ENCODE measurements around the gene OR6J1.
"Not testable (repeated sequence)": the region's sequence is repeated elsewhere in the genome, so short reads cannot be mapped to it uniquely, and the experiment has no call there.

Gene OR6J1

GRCh38 chr14:22650960-22651521 is 6.9 kb upstream of the OR6J1 start:
- no peak for DNase-seq (ENCODE audit: low read depth in 2 of 2)

DNA sequence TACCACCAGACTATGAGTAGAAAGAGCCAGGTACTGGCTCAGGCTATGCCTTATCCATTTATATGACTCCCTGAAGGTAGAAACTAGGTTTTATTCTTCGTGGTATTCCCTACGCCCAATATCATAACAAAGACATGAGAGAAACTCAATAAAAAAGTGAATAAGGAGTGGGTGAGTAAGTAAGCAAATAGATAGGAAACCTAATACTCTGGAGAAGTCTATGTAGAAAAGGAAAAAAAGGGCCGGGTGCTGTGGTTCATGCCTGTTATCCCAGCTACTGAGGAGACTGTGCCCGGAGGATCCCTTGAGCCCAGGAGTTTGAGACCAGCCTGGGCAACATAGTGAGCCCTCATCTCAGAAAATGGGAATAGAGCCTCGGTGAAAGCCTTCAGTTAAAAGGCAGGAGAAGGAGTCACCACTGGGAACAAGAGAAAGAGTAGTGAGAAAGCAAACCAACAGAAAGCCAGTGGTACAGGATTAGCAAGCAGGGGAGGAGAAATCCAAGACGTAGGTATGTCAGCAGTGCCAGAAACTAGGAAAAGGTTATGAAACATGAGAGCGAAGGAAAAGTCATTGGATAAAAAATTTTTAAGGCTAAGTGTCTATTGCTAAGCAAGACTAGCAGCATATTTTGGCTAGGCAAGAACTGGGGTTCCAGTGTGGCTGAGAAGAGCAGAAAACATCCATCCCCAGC is 6.0 kb upstream of the OR6J1 start:
- DNase-seq (ENCODE audit: low read depth in 2 of 2), result no peak

DNA sequence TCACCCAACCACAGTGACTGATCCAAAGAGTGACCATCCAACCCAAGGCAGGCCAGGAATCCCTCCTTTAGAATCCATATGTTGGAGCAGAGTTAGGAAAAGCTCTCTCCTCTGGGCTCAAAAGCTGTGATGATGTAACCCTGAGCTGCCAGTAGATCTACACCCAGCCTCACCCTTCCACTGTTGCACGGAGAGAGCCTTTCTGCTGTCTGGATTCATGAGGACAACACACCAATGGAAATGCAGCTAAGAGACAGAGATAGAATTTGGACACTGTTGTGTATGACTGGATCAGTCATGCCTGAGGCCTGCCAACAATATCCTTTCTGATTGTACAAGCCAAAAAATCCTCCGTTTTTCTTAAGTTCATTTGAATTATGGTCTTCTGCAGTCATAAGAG is 4.4 kb upstream of the OR6J1 start:
- no peak for DNase-seq (ENCODE audit: low read depth in 2 of 2)

- no peak for DNase-seq (ENCODE audit: low read depth in 2 of 2)
These were observed 2.6 kb upstream of the OR6J1 start for GRCh38 chr14:22646570-22647254.

DNA sequence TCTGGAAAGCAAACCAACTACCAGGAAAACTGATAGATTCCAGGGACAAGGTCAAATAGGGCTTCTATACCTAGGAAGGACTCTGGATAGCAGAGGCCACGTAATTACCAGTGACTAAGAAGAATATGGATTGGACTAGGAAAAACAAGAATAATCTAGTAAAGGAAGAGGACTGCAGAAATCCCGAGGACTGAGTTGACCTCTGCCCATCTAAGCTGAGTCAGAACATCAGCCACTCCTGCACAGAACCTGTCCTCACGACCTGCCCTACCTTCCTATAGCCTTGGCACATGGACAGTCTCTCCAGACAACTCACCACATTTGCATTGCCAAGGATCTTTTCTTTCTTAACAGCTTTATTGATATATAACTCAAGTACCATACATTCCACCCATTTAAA is 2.3 kb downstream of the OR6J1 start:
- no peak for DNase-seq (ENCODE audit: low read depth in 2 of 2)

GRCh38 chr14:22640192-22640591 is 4.0 kb downstream of the OR6J1 start:
- DNase-seq (ENCODE audit: low read depth in 2 of 2), result no peak

GRCh38 chr14:22635980-22636379 is 8.2 kb downstream of the OR6J1 start:
- not testable (repeated sequence) for DNase-seq (ENCODE audit: low read depth in 2 of 2)

DNA sequence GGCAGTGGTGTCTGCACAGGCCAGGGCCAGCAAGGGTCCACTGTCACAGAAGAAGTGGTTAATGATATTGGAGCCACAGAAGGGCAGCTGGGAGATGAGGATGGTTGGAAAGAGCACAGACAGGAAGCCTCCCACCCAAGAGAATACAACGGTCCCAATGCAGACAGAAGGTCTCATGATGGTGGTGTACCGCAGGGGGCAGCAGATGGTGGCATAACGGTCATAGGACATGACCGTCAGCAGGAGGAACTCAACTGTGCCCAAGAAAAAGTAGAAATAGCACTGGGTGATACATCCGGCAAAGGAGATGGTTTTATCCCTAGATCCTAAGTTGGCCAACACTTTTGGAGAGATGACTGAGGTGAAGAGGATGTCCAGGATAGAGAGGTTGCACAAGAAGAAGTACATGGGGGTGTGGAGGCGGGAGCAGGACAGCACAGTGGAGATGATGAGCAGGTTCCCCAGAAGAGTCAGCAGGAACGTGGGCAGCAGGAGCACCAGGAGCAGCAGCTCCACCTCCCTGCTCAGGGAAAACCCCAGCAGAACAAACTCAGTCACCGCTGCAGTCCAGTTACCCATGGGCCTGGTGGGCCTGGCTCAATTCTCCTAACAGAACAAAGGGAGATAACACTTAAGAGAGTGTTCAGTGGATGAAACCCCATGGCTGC is 9.8 kb downstream of the OR6J1 start:
- no peak for DNase-seq (ENCODE audit: low read depth in 2 of 2)

- DNase-seq (ENCODE audit: low read depth in 2 of 2), result no peak
These were observed 13.7 kb downstream of the OR6J1 start for GRCh38 chr14:22630486-22630885.

- DNase-seq (ENCODE audit: low read depth in 2 of 2), result no peak
These were observed 14.1 kb downstream of the OR6J1 start for GRCh38 chr14:22630066-22630465.

- DNase-seq (ENCODE audit: low read depth in 2 of 2), result no peak
These were observed 14.8 kb downstream of the OR6J1 start for GRCh38 chr14:22629361-22629760.

GRCh38 chr14:22627506-22628263 is 16.5 kb downstream of the OR6J1 start:
- DNase-seq (ENCODE audit: low read depth in 2 of 2), result no peak

- no peak for DNase-seq (ENCODE audit: low read depth in 2 of 2)
These were observed 17.6 kb downstream of the OR6J1 start for GRCh38 chr14:22626590-22626989.

DNA sequence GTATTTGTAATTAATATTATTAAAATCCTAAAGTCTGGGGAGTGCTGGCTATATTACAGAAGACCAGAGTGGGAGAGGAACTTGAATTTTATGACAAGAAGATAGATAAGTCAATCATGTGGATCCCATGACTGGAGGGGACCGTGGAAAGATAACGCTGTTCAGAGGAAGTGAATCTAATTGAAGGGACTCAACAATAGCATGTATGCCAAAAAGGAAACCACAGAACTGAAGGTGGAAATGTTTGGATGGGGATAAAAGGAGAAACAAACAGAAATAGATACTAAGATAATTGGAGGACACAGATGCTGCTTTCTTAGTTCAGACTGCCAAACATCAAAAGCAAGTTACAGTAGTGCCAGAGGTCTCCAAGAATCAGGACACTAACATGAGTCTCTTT is 21.1 kb downstream of the OR6J1 start:
- no peak for DNase-seq (ENCODE audit: low read depth in 2 of 2)

DNA sequence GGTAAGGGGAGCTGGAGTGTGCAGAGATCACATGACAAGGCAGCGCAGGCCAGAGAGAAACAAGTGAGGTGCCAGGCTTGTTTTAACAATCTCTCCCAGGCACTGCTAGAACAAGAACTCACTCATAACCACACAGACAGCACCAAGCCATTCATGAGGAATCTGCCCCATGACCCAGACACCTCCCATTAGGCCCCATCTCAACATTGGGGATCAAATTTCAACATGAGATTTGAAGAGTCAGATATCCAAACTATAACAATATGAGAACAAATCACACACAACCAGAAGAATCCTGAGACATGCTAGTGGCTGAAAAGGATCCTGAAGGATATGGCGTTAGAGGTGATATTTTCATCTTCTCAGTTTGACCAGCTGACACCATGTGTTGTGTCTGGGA is 21.9 kb downstream of the OR6J1 start:
- DNase-seq (ENCODE audit: low read depth in 2 of 2), result no peak

- DNase-seq (ENCODE audit: low read depth in 2 of 2), result not testable (repeated sequence)
These were observed 28.4 kb downstream of the OR6J1 start for GRCh38 chr14:22615765-22616164.

DNA sequence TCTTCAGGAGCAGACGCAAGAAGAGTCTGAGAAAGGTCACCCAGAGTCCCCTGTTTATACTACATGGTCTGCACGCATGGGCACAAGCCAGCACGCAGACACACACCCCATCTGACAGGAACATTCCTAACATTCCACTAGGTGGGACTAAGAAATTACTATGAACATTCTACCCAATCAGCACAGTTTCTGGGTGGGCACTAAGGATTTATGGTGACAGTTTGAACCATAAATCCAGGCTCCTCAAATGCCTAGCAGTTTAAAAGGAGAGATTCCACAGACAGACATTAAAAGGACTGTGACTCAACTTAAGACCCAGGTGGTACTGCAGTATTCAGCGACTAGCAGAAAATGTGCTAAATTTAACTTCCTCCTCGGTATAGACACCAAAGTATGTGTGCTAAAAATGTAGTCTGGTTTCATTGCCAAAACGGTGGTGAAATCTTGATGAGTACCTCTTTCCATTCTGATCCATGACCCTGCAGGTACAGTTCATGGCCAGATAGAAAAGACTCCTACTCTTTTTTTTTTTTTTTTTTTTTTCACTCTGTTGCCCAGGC is 29.8 kb downstream of the OR6J1 start:
- DNase-seq (ENCODE audit: low read depth in 2 of 2), result no peak

GRCh38 chr14:22613736-22614239 is 30.4 kb downstream of the OR6J1 start:
- DNase-seq (ENCODE audit: low read depth in 2 of 2), result no peak

DNA sequence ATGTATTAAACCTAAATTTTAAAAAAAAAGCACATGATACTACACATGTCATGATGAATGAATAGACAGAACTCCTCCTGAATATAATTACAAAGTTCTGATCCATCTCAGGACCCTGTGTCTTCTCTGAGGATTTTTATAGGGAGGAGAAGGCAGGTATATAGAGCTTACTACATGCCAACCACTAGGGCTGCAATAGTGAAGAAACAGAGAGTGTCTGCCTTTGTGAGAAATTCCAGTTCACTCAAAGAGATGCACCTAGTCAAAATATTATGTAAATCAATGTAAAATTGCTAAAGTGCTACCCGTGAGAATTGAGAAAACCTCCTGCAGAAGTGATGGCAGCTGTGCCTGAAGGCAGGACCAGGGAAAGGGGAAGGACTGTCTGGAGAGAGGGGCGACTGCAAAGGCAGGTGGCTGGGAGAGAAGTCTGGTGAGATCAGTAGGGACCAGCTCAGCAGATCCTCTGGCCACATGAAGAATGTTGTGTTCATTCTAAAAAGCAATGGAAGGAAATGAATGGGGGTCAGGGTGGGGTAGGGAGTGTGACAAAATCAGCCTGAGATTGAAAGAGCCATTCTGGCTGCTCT is 31.0 kb downstream of the OR6J1 start:
- DNase-seq (ENCODE audit: low read depth in 2 of 2), result no peak

DNA sequence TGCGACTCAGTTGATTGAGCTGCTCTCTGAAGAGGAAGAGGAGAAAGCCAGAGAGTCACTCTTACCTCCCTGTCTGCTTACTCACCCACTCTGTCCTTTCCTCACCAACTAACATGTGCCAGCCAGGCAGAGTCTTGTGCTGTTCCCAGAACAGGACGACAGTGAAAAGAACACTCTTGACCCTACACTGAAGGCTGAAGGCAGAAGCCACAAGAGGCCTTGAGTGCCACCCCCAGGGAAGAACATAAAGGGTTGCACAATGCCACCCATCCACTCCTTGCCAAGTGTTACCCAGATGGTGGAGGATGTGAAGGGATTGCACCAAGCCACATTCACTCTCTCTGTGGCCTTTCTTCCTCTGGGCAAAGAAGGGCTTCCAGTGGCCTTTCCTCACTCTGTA is 33.2 kb downstream of the OR6J1 start:
- no peak for DNase-seq (ENCODE audit: low read depth in 2 of 2)

GRCh38 chr14:22607291-22607690 is 36.9 kb downstream of the OR6J1 start:
- no peak for DNase-seq (ENCODE audit: low read depth in 2 of 2)

All from stimulated activated CD8-positive, alpha-beta memory T cell treated with anti-CD3 and anti-CD28 coated beads, Interleukin-15, amount 100 ng/mL, for 4 hours (primary cell).